ENCODE results near the gene HRC. TPM values are rescaled to one million over a fixed set of nuclear protein-coding genes. Genes with fewer than 3 reads are reported as not detected.
"Not testable (repeated sequence)": the region's sequence is repeated elsewhere in the genome, so short reads cannot be mapped to it uniquely, and the experiment has no call there.

The HRC gene
- total RNA-seq, 1 donor from 2014 or later: 1,040 TPM

DNA sequence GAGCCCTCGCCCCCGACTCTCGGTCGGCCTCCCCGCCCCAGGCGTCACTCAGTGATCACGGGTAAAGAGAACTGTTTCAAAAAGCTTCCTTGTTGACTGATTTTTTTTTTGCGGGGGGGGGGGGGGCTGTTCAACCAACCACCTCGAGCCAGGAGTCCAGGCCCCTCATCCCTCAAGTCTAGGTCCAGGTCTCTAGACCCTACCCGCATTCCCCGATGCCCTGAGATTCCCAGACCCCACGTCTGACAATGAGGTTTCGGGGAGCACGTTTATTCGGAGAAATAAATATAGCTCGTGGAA, 4.3 kb downstream of the HRC start:
- Histone ChIP-seq H3K27me3 (ENCODE audit: low read depth) (no peaks in the 10 kb centered on the region), H3K27ac (replicated peaks) (peak overlapping the region; percentile 95), H3K36me3 (no peaks in the 10 kb centered on the region), H3K4me3 (peak overlapping the region; percentile 80), H3K4me1 (peaks cover 71% of the 10 kb centered on the region), H3K9me3 (replicated peaks) (no peaks in the 10 kb centered on the region)
- DNase-seq: no peak
- TF ChIP-seq, protein P1, sequence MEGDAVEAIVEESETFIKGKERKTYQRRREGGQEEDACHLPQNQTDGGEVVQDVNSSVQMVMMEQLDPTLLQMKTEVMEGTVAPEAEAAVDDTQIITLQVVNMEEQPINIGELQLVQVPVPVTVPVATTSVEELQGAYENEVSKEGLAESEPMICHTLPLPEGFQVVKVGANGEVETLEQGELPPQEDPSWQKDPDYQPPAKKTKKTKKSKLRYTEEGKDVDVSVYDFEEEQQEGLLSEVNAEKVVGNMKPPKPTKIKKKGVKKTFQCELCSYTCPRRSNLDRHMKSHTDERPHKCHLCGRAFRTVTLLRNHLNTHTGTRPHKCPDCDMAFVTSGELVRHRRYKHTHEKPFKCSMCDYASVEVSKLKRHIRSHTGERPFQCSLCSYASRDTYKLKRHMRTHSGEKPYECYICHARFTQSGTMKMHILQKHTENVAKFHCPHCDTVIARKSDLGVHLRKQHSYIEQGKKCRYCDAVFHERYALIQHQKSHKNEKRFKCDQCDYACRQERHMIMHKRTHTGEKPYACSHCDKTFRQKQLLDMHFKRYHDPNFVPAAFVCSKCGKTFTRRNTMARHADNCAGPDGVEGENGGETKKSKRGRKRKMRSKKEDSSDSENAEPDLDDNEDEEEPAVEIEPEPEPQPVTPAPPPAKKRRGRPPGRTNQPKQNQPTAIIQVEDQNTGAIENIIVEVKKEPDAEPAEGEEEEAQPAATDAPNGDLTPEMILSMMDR (IDR thresholded peaks at IDR 0.05; ENCODE audit: borderline replicate concordance): no peak
- intact Hi-C loops (cut with micrococcal nuclease): no loop called here

DNA sequence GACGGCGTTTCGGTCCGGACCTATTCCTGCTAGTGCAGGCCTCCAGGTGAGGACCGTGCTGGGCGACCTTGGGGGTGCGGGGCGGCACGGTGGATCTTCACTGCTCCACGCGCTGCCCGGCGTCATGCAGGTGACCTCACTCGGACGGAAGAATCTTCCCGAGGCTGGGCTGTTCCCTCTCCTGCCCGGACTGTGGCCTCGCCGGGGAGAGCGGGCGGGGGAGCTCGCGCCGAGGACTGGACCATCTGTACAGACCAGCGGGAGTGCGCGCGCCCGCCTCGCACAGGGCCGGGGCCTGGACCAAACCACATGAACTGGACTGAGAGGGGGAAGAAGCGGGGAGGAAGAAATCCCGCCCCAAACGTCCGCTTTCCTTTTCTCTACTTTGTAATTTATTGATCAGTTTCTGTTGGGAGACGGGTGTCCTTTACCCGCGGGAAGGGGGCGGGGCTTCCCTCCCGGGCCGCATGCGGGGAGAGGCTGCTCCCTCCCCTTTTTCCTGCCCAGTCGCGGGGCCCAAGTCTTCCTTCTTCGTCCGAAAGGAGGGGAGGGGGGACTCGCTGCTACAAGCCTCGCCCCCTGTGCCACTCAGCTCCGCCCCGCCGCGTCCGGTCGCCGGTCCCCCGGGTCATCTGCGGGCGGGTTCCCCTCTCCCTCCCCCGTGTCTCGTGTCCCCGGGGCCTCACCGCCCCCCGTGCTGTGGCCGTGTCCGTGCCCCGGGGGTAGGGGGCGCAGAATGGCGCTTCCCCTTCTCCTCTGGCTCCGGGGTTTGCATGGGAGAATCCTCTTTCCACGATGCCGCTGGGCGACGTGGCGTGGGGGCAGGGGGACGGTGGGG, 4.9 kb downstream of the HRC start:
- TF ChIP-seq, protein P1 (IDR thresholded peaks at IDR 0.05; ENCODE audit: borderline replicate concordance): no peak
- DNase-seq: peak; percentile 85
- Histone ChIP-seq H3K36me3 (no peaks in the 10 kb centered on the region), H3K9me3 (replicated peaks) (no peaks in the 10 kb centered on the region), H3K4me3 (peak overlapping the region; percentile 80), H3K27me3 (ENCODE audit: low read depth) (no peaks in the 10 kb centered on the region), H3K4me1 (peaks cover 77% of the 10 kb centered on the region), H3K27ac (replicated peaks) (peak overlapping the region; percentile 95)
- intact Hi-C loops (cut with micrococcal nuclease): no loop called here

GRCh38 chr19:49149652-49150105, 5.5 kb downstream of the HRC start:
- H3K4me1 ChIP-seq: peaks cover 80% of the 10 kb centered on the region
- peak; percentile 61 for DNase-seq
- intact Hi-C loops (cut with micrococcal nuclease): no loop called here

GRCh38 chr19:49148784-49149651, 6.2 kb downstream of the HRC start:
- no peaks in the 10 kb centered on the region for H3K36me3 ChIP-seq
- intact Hi-C loops (cut with micrococcal nuclease): no loop called here
- peaks cover 78% of the 10 kb centered on the region for H3K4me1 ChIP-seq
- H3K4me3 ChIP-seq: peak overlapping the region; percentile 80
- H3K9me3 ChIP-seq (replicated peaks): no peaks in the 10 kb centered on the region
- peak overlapping the region; percentile 95 for H3K27ac ChIP-seq (replicated peaks)
- TF ChIP-seq, protein P1 (IDR thresholded peaks at IDR 0.05; ENCODE audit: borderline replicate concordance): no peak
- peak; percentile 97 for DNase-seq
- no peaks in the 10 kb centered on the region for H3K27me3 ChIP-seq (ENCODE audit: low read depth)

More at GRCh38 chr19:49149652-49150105, 5.5 kb downstream of the HRC start:
- TF ChIP-seq, protein P1 (IDR thresholded peaks at IDR 0.05; ENCODE audit: borderline replicate concordance): no peak
- Histone ChIP-seq H3K27me3 (ENCODE audit: low read depth) (no peaks in the 10 kb centered on the region), H3K4me3 (peak overlapping the region; percentile 80), H3K9me3 (replicated peaks) (no peaks in the 10 kb centered on the region), H3K36me3 (no peaks in the 10 kb centered on the region), H3K27ac (replicated peaks) (peak overlapping the region; percentile 95)

DNA sequence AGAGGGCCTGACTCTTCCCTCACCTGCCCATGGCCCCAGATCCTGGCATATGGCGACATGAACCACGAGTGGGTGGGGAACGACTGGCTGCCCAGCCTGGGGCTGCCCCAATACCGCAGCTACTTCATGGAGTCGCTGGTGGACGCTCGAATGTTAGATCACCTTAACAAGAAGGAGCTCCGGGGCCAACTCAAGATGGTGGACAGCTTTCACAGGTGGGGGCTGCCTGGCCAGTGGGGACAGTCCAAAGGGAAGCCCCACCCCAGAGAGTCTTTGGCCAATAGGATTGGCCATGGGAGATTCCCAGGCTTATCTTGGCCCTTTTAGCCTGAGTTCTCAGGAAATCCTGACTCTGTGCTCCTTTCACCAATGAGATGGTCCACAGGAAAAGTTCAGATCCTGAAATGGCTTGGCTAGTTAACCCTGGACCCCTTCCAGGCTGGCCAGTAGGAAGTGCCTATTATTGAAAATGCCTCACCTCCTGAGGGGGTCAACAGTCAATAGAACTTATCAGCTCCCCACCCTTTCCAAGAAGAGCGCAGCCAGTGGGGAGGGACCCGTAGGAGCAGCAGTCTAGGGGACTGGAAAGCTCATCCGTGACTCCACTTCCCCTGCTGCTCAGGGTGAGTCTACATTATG, 7.0 kb downstream of the HRC start:
- H3K4me1 ChIP-seq: peaks cover 73% of the 10 kb centered on the region

GRCh38 chr19:49146408-49146770, 8.8 kb downstream of the HRC start:
- H3K9me3 ChIP-seq (replicated peaks); H3K36me3 ChIP-seq; H3K27me3 ChIP-seq (ENCODE audit: low read depth); H3K4me3 ChIP-seq; DNase-seq; intact Hi-C loops (cut with micrococcal nuclease): not testable (repeated sequence)
- Histone ChIP-seq H3K27ac (replicated peaks) (peak overlapping the region; percentile 18), H3K4me1 (peaks cover 70% of the 10 kb centered on the region)

More for the DNA sequence above, 7.0 kb downstream of the HRC start:
- Histone ChIP-seq H3K27ac (replicated peaks) (peak overlapping the region; percentile 95), H3K4me3 (peak overlapping the region; percentile 80), H3K36me3 (no peaks in the 10 kb centered on the region), H3K27me3 (ENCODE audit: low read depth) (no peaks in the 10 kb centered on the region), H3K9me3 (replicated peaks) (no peaks in the 10 kb centered on the region)
- TF ChIP-seq, protein P1 (IDR thresholded peaks at IDR 0.05; ENCODE audit: borderline replicate concordance): no peak
- intact Hi-C loops (cut with micrococcal nuclease): no loop called here
- no peak for DNase-seq
